KG1 (cell line): ENCODE data around the gene TAF12.
"Not testable (repeated sequence)": the region's sequence is repeated elsewhere in the genome, so short reads cannot be mapped to it uniquely, and the experiment has no call there.

ENCODE experiments used
- DNase-seq: peaks from one replicate; lab custom pipeline; 2025; lab: John Stamatoyannopoulos, UW

Gene TAF12

DNA sequence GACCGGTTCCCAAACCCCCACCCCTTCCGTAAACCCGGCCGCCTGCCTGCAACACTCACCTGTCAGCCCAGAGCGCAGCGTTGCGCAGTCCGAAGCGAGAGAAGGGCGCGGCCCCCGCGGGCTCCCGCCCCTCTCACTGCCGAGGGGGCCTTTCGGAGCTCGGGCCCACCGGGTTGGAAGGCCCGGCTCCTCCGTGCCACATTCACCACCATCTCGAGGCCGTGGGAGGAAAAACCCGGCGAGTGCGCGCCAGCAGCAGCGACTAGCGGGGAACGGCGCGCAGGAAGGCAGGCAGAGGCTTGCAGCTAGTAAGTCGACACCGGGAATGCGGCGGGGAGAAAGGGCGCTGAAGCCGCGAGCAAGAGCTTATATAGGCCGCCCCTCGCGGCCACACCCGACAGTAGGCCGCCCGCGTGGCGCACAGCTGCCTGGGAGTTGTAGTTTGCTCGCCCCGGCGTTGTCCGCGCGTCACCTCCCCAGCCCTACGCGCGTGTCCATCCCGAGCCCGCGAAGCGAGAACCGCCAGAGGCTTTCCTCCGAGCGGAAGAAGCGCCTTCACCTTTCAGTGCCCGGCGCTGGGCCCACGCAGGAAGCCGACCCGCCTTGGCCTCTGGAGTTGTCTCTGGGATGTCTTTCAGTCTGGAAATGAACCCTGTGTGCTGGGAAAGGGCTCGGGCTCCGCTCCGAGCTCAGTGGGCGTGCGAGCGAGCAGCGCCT, 61.2 kb downstream of the TAF12 start:
- peak; percentile 79 for DNase-seq

DNA sequence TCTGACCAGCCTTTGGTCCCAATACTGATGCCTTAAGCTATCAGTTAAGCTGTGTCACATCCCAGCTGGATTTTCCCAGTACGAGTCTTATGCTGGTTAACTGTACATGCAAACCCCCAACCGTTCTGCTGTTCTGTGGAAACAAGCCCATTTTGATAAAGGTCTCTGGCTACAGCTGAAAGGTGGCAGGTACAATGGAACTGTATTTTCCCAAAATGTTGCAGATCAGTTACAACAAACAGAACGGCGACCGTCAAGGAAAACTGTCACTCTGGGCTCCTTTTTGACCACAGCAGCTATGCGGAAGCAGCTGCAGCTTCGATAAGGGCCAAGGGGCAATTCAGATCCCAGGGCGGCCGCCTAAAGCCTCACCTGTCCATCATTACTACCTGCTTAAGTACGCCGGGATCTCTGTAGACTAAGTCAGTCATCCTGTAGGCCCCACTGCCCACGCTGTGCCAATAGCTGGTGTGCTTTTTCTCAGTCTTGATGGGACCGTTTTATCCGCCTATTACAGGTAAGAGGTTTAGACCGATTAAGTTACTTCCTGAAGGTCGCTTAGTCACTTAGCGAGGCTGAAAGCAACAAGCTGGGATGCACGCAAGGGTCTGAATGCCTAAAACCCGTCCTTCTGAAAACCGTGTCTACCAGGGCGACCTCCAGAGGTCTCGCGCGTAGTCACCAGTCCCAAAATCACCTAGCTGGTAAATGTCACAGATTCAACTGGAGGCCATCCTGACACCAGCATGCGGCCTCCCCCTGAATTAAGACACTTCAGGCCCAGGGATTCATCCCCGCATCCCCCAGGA, 61.9 kb downstream of the TAF12 start:
- DNase-seq, result no peak

DNA sequence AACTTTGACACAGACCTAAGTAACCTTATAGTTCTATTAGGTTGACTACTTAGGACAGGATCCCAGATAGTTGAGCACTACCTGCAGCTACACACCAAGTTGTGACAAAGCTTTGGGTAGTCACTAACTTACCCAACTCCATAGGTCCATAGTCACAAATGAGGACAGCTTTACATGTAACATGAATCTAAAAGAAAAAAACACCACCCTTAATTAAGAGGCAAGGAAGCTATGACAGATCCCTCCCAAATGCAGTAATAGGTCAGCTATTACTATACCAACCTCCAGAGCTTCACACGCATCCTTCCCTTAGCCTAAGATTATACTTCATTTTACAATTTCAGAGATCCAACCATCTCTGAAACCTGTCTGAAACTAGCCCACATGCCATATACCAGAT, 63.5 kb downstream of the TAF12 start:
- no peak for DNase-seq

DNA sequence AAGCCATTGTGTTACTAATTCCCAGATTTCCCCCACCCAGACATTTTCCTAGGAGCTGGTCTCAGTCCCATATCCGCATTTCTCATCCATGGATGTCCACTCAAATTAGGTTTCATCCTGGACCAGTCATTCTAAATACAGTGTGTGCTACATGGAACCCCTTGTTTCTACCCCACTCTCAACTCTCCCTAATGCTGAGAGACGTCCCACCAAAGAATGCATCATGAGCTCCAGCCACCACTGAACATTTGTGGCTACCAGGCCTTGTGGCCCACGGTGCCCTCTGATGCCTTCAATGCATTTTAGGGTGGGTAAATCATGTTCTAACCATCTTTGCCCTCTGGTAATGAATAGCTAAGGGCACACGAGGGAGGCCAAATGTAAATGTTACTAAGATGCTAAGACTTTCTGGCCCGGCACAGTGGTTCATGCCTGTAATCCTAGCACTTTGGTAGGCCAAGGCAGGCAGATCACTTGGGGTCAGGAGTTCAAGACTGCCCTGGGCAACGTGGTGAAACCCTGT, 64.1 kb downstream of the TAF12 start:
- DNase-seq, result no peak

DNA sequence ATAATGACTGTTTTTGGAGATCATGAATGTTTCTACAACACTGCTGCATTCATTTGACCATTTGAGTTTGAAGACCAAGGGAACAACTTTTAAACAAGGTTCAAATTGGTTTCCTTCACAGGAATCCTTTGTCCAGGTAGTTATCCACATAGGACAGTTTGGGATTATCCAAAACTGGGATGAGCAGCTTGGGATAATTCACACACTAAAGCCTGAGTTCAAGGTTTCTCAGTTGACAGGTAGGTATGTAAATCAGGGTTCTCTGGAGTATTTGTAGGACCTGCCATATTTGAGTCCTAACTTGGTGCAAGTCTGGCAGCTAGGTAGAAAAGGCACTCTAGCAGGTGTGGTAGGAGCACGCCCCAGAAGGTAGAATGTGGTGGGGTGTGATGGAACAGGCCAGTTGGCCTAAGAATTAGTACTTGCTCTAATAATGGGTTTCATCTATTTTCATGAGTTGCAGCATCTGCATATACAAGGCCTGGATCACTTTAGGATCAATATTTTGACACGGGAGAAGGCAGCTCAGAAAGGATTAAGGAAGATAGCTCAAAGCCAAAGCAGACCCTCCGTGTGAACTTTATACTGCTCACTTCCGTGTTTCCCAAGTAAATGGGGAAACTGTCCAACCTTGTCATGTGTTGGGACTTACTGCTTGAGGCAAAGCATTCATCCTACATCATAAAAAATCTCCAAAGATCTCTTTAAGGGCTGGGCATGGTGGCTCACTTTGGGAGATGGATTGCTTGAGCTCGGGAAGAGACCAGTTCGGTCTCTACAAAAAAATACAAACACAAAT, 64.9 kb downstream of the TAF12 start:
- no peak for DNase-seq

DNA sequence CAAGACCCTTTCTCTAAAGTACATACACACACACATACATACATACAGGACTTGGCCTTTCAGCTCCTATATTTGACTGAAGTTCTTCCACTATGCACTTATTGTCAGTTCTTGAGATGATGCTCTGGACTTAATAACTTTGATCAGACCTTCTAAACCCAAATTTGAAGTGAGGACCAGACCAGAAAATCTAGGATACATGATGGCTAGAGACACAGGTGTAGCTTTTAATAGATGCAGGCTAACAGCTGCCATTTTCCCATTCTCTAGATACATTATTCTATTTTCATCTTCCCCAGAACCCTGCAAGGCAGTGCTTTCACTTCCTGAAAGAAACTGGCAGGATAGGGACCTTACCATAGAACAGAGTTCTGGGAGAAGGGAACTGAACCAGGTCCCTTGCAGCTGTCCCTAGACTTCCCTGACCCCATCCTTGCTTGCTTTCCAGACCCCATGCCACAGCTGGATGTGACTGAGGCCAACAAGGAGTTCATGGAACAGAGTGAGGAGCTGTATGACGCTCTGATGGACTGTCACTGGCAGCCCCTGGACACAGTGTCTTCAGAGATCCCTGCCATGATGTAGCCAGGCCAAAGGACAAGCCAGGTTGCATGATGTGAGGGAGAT, 65.7 kb downstream of the TAF12 start:
- DNase-seq, result no peak

DNA sequence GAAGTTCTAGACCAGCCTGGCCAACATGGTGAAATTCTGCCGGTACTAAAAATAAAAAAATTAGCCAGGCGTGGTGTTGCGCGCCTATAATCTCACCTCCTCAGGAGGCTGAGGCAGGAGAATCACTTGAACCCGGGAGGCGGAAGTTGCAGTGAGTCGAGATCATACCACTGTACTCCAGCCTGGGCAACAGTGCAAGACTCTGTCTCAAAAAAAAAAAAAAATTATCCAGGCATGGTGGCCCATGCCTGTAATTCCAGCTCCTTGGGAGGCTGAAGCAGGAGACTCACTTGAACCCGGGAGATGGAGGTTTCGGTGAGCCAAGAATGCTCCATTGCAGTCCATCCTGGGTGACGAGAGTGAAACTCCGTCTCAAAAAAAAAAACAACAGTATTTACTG, 69.3 kb downstream of the TAF12 start:
- DNase-seq, result no peak

DNA sequence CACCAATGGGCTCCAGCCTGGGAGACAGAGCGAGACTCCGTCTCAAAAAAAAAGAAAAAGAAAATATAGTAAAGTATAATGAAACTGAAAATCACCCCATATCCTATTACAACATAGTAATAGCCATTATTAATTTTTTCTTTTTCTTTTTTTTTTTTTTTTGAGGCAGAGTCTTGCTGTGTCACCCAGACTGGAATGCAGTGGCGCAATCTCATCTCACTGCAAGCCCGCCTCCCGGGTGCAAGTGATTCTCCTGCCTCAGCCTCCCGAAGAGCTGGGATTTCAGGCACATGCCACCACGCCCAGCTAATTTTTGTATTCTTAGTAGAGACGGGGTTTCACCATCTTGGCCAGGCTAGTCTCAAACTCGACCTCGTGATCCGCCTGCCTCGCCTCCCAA, 70.0 kb downstream of the TAF12 start:
- not testable (repeated sequence) for DNase-seq

DNA sequence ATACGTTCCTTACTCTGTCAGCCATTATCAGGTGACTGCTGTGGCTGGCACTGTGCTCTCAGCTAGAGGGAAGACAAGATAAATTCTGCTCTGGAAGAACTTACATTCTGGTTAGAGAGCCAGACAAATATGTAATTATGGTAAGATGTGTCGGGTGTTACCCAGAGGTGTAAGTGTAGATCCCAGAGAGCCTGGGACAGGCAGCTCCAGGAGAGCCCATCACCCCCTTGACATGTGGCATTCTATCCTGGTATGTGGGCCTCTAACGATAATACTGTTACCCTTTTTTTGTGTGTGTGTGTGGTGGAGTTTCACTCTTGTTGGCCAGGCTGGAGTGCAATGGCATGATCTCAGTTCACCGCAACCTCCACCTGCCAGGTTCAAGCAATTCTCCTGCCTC, 71.0 kb downstream of the TAF12 start:
- DNase-seq, result no peak

DNA sequence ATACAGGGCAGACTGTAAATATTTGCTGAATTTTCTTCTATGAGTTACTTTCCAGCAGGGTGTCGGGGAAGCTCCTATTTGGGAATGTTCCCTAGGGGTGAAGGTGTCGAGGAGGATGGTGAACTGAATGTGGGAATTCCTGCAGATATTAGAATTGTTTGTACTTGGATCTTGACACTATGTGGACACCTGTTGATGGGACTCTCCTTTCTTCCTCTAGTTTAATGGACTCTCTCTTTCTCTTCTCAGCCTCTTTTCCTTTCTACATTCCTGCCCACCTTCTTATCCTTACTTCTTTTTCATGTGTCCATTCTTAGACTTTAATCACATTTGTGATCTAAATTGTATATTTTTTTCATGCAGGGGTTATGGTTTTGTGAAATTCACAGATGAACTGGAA, 75.9 kb downstream of the TAF12 start:
- DNase-seq, result no peak

DNA sequence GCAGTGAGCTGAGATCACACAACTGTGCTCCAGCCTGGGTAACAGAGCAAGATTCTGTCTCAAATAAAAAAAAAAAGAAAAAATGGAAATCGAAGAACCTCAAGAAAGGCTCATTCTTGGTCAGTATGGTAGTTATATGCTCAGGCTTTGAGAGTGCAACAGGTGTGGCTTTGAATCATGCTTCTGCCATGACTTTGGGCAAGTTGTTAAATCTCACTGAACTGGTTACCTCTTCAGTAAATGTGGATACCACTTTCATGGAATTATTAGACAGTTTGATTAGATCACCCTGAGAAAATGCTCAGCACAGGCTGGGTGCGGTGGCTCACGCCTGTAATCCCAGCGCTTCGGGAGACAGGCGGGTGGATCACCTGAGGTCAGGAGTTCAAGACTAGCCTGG, 77.1 kb downstream of the TAF12 start:
- no peak for DNase-seq

DNA sequence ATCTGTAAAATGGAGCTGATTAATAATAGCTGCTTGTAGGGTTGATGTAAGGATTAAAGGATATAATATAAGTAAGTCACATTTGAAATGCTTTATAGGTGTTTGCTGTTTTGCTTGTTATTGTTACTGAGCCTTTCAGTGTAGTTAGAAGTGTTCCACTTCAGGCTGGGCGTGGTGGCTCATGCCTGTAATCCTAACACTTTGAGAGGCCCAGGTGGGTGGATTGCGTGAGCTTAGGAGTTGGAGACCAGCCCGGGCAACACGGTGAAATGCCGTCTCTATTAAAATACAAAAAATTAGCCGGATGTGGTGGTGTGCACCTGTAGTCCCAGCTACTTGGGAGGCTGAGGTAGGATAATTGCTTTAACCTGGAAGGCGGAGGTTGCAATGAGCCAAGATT, 77.8 kb downstream of the TAF12 start:
- no peak for DNase-seq

DNA sequence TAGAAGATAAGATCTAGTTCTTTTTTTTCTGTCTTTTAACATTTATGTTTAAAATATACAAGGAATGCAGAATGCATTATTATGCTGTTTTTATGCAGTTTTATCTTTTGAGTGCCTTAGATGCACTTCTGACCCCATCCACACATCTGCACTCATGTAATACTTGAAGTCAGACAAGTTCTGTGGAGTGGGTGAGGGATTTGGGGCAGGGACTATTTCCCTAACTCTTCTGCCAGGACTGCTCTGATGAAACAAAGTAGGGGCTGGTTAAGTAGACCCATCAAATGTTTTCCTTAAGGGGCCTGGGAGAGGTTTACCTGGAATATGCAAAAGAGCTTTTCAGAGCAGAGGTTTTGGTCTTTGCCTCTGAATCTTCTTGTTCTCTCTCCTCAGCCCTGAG, 78.6 kb downstream of the TAF12 start:
- no peak for DNase-seq

DNA sequence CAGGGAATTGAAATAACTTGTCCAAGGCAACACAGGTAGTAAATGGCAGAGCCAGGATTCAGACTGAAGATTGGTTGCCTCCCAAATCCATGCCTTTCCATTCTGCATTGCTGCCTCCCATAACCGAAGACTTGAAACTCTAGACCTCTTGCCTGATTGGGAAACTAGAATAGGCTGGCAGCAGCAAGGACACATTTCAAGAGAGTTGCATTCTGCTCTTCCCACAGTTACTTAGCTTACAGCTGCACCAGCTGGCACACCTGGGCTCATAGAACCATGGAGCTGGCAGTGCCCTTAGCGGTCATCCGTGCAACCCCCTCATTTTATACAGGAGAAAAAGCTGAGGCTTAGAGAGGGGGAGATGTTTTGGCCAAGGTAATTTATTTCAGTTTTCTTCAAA, 82.0 kb downstream of the TAF12 start:
- no peak for DNase-seq
